HG03095 (cell line): Measurements from ENCODE around the gene RAB18.
"Not testable (repeated sequence)": the region's sequence is repeated elsewhere in the genome, so short reads cannot be mapped to it uniquely, and the experiment has no call there.

Source experiments
- ATAC-seq: cut with Tn5 transposase; IDR thresholded peaks from one replicate; pipeline ENCODE4 v1.9.1; 2021; ENCODE audit warnings: moderate library complexity; ENCODE audit not compliant: unreplicated experiment

Gene RAB18

GRCh38 chr10:27541796-27542729, 38.0 kb downstream of the RAB18 start:
- ATAC-seq = no peak

- ATAC-seq = no peak
These were observed 38.7 kb downstream of the RAB18 start for GRCh38 chr10:27542812-27543211.

GRCh38 chr10:27547047-27547446, 42.9 kb downstream of the RAB18 start:
- ATAC-seq = no peak

- no peak for ATAC-seq
These were observed 43.4 kb downstream of the RAB18 start for GRCh38 chr10:27547482-27547881.

- no peak for ATAC-seq
These were observed 46.7 kb downstream of the RAB18 start for GRCh38 chr10:27550823-27551222.

GRCh38 chr10:27558612-27559020, 54.5 kb downstream of the RAB18 start:
- no peak for ATAC-seq

- no peak for ATAC-seq
These were observed 57.2 kb downstream of the RAB18 start for GRCh38 chr10:27561334-27561733.

GRCh38 chr10:27564398-27564797, 60.3 kb downstream of the RAB18 start:
- no peak for ATAC-seq

GRCh38 chr10:27564880-27565279, 60.8 kb downstream of the RAB18 start:
- ATAC-seq = no peak

- no peak for ATAC-seq
These were observed 64.4 kb downstream of the RAB18 start for GRCh38 chr10:27568196-27569175.

GRCh38 chr10:27569946-27570345, 65.8 kb downstream of the RAB18 start:
- no peak for ATAC-seq

- ATAC-seq = not testable (repeated sequence)
These were observed 72.9 kb downstream of the RAB18 start for GRCh38 chr10:27577038-27577437.

GRCh38 chr10:27578316-27578715, 74.2 kb downstream of the RAB18 start:
- ATAC-seq = no peak

GRCh38 chr10:27581225-27581624, 77.1 kb downstream of the RAB18 start:
- ATAC-seq = no peak

- no peak for ATAC-seq
These were observed 80.2 kb downstream of the RAB18 start for GRCh38 chr10:27584302-27584701.
